ENCODE data around the gene CSRNP3.
A peak's percentile ranks its signal among the peaks of the same experiment; 100 is the strongest.

The CSRNP3 gene

DNA sequence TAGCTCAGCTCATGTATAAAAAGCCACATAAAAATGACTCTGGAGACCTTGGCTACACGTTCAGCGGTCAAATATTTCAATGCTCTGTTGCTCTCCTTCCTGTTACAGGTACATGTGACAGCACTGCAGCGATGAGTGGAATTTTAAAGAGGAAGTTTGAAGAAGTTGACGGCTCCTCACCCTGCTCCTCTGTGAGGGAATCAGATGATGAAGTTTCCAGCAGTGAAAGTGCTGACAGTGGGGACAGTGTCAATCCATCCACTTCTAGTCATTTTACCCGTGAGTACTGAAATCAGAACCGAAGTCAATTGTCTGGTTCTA, 125.4 kb downstream of the CSRNP3 start:
- no peak for DNase-seq

DNA sequence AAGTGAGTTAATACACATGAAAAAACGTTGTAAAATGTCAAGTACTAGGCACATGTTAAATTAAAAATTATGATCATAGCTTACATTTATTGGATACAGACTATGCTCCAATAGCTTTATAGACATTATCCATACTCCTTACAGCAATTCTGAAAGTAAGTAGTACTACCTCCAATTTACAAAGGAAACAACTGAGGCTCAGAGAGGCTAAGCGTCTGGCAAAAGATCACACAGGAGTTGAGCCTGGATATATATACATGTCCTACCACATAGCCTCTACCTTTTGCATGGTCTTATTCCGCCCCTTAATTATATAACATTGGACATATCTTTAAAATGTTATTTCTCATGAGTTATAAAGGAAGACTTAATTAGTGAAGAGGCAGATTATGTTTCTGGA, 127.3 kb downstream of the CSRNP3 start:
- DNase-seq: no peak

DNA sequence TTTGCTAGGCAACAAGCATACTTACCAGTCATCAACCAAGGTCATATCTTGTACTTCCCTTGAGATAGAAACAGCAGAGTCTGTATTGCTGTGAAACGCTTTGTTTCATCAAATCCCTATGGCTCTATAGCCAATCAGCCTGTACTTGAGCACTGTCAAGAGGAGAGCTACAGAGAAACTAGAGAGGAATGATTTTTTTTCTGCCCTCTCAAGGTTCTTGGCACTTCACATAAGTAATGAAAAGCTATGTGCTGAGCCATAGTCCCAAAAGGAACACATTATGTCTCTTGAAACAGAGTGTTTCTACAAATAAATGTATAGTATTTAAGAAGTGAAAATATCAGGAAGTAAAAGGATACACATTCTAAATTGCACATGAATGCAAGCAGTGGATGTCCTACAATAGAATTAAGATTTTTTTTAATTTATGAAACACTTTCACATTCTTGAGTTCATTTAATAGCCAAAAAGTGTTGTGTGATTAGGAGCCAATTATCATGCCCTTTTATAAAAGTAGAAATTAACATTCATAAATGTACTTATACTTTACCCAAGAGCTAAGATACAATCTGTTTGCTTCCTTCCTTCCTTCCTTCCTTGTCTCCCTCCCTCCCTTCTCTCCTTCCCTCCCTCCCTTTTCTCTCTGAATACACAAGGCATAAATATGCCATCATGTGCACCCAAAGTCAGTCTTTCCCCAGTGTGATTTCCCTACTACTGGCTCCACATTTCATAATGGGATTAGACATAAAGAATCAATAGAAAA, 131.8 kb downstream of the CSRNP3 start:
- DNase-seq: no peak

DNA sequence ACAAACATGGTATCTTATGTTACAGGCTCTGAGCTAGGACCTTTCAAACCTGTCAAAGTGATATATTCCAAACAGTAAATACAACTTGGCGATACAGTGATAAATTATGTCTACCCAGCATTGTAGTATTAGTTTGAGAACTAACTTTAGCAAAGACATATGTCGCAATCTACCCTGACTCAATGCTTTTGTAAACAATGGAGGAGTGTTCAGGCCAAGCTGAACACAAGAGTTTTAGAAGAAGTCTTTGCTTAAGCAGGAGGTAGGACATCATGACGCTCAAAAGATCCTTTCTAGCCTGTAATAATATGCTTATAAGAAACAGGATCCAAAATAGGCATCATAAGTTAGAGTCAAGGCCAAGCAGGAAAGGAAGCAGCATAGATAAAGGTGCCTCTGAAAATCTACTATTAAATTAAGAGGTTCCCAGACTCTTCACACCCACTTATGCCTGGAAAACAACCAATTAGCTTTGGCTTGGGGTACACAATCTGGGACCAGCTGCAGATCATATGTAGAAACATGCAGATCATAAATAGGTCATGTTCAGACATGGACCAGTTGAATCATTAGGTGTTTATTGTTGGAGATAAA, 132.5 kb downstream of the CSRNP3 start:
- DNase-seq: no peak

DNA sequence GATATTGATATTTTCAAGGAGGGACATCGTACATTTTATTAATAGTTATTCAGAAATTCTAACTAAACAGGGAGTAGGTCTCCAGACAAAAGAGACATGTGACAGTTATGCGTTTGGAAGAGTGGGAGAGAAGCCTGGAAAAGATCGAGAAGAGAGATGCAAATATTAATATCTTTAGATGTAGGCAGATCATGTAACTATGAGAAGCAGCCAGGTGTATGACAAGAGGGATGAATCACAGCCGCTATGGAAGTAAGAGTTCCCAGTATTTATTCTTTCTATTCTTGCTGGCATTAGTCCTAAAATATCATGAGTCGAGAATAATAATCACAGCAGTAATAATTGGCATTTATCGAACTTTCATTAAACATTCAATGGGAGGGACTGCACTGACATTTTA, 140.2 kb downstream of the CSRNP3 start:
- DNase-seq: no peak

DNA sequence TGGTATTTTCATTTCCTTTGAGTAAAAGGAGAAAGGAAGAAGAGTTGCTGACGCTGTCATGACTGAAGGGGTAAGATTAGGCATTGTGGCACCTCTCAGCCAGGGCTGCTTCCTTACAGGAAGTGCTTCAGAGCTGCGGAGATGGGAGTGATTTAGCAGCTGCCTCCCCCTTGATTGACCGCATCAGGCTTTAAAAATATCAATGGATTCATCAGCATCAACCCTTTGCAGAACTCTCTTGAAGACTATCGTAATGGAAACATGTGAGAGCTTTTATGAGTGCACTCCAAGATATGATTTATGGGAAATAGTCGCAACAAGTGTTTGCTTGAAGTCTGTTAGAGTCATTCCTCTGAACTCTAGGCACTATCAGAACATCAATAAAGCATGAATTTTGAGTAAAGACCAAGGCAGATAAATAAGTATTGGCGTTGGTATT, 141.1 kb downstream of the CSRNP3 start:
- DNase-seq: no peak

DNA sequence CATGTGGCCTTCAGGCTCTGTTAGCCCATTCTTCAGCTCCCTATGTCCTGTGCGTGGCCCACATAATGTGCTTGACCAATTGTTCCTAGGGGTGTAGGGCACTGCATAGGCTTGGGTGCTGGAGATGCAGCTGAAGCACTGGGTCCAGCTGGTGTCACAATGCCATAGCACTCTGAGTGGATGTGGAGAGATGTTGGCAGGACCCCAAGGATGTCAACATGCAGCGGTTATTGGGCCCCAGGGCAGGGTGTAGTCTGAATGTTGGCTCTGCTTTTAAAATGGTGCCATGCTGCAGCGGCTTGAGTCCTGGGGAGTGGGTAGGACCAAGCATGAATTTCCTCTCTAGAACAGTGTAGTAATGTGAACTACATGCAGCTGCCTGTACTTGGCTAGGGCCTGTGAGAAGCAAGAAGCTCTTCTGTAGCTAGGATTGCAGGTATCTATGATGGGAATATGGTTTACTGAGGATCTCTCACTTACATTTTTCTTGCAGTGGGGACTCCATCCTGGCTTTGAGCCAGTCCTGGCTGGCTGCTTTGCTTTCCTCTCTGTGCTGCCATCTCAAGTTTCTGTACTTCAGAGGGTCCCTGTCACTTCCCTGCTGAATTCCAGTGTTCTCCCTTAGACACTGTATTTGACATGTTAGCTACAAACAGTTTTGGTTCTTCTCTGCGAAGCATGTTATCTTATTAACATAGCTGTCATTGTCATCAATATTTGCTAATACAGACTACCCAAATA, 148.4 kb downstream of the CSRNP3 start:
- no peak for DNase-seq

DNA sequence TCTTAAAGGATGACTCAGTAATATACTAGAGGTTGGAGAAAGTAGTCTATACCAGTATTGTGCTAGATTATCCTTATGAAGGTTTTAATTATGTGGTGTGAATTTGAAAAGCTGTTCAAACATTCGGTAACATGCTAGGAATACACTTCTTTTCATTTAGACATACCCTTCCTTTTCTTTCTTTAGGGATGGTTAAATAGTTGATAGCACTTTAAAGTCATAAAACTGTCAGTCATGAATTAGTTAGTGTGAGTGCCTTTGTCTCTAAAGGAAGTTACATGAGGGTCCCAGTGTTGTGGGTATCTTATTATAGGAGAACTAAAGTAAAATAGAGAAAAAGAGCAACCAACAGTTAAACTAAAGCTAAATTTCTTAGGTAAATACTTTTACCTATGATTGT, 149.3 kb downstream of the CSRNP3 start:
- no peak for DNase-seq

DNA sequence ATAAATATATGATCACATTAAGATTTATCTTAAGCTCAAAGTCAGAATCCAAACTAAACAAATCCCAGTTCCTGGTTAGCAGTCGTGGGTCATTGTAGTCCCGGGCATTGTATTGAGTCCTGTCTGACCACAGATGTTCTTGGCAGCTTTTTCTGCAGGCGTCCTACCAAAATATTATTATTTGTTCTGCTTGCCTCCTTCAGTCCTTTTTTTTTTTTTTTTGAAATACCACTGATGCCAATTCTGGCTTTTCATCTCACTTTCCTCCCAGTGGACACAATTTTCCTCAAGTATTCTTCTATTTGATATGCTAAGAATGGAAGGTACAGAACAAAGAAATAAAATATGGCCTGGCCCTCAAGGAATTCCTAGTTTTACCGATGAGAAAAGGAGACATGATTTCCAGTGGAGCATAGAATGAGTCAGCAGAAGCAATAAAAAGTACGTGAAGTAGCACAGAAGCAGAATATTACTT, 151.6 kb downstream of the CSRNP3 start:
- no peak for DNase-seq

DNA sequence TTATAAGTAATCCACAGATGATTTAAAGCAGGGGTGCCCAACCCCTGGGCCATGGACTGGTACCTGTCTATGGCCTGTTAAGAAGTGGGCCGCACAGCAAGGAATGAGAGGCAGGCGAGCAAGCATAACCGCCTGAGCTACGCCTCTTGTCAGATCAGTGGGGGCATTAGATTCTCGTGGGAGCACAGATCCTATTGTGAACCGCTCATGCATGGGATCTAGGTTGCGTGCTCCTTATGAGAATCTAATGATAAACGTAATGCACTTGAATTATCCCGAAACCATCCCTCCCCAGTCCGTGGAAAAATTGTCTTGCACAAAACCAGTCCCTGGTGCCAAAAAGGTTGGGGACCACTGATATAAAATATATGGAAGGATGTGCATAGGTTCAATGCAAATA, 153.7 kb downstream of the CSRNP3 start:
- DNase-seq: no peak

DNA sequence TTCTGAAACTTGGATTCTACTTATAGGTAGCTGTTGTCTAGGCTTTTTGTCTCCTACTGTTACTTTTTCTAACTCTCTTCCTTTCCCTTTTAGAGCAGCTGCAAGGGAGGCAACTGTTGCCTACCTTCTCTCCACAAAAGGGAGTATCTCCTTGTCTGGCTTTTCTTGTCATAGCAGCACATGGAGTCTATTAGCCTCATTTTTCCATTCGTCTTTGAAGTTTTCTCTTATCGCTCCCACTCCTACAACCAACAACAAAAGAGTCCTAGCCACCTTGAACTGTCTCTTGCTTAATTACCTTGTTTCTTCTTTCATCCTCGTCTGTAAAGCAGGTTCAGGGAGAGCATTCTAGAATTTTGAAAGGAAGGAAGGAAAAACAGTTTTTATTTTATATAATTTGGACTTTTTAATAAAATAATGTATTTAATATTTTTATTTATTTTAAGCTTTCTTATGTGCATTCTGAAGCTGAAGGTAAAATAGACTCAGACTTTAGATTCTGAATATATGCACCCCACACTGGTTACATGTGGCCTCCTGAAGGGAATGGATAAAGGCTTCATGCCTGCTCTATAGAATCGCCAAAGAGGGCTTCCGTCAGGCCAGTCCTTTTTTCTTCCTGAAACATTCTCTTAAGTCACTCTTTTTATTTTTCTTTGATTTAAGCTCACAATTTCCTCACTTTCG, 154.4 kb downstream of the CSRNP3 start:
- no peak for DNase-seq

DNA sequence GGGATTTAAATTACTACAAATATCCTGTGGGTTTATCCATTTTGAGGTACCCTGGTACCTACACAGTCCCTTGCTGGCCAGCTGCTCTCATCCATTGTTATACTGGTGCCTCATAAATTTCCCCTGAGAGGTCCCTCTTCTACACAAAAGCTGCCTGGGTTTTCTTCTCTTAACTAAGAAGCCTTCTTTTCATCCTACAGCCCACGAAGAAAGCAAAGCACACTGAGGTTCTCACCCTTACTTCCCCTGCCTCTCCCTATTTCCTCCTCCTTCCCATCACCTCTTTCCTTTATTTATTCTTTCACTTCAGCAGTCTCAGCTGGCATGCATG, 154.9 kb downstream of the CSRNP3 start:
- no peak for DNase-seq

DNA sequence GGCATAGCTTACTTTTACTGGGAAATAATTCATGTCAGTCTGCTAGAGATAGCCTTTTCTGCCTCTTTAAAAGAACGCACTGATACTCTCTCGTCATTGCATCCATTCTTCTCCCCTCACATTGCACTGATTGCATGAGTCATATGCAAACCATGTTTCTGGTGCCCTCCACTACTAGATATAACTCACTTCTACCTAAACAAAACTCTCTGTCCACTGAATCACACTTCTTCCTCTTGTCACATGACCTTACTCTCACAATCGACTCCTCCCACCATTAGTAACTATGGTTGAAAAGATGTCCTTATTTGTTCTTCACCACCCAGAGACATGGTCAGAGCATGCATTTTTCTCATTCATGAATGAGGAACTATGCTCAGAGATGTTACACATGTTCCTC, 158.0 kb downstream of the CSRNP3 start:
- DNase-seq: no peak

DNA sequence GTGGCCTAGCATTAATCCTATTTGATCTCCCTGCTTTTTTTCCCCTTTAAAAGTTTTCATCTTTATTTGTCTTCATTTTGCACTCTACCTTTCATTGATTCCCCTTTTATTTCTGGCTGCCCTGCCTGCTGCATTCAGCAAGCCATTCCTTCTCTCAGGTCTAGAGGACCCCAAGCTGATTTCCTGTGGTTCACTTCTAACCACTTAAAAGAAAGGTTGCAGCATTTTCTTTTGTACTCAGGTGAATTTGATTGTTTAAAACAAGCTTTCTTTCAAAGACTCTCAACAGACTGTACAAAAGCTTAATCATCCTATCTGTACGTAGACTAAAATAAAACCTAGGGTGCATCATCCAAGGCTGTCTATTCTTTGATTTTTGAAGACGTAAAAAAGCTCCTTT, 160.3 kb downstream of the CSRNP3 start:
- no peak for DNase-seq

DNA sequence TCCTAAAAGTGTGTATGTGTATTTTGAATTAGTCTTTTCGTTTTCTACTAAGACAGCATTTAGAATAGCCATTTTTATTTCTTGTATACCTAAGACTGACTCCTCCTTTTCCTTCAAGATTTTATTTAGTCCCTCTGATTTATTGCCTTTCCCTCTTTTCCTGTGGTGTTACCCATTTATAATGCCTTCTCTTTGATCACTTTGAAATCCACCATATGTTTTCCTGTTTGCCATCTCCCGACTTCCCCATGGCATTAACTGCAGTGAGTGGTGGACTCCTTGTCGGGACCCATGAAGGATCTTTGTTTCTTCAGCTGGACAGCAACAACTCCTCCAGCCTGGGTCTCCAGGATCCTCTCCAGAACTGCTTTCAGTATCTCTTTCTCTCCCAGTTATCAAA, 160.7 kb downstream of the CSRNP3 start:
- no peak for DNase-seq

DNA sequence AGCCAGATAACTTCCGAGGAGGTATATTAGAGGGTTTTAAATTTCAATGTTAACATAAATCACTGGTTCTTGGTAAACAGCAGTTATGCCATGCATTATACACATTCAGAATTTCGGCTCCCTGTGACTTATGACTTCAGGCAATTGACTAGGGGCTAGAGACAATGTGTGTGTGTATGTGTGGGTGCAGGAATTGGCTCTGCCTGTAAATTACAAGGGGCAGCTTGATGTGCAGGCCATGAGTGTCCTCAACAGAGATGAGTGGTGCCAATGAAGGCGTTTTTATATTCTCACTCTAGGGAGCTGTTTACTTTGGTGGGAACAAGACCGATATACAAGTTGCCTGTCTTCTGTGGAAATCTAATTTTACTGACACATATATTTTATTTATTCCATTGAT, 161.6 kb downstream of the CSRNP3 start:
- DNase-seq: no peak

DNA sequence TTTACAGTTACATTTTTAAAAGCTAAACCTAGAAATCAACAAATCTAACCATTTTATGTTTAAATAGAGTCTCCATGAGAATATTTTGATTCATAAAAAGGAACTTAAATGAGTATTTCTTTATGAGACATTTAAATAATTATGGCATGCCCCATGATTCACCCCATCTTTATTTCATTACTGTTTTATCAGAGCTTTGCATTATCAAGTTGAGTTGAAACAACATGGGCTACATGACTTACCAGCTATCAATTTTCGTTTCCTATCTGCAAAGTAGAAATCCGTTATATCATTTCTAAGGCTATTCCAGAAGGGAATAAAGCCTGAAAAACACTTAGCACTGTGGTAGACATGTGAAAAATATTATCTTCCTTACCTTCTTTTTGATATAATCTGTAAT, 163.1 kb downstream of the CSRNP3 start:
- no peak for DNase-seq

DNA sequence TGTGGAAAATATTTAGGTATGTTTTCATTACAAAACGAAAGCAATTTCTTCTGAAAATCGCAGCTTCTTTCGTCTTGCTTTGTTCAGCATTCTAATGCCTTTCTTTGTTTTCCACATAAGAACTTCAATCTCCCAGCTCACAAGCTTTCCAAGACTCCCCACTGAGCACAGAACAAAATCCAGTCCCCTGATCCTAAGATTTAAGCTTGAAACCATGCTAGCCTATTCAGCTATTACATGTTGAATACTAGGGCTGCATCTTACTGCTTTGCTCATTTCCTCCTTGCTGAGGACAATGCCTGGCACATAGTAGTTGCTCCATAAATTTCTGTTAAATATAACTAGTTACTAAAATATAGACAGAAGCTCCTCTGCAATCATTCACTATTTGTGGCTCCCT, 163.9 kb downstream of the CSRNP3 start:
- DNase-seq: no peak

DNA sequence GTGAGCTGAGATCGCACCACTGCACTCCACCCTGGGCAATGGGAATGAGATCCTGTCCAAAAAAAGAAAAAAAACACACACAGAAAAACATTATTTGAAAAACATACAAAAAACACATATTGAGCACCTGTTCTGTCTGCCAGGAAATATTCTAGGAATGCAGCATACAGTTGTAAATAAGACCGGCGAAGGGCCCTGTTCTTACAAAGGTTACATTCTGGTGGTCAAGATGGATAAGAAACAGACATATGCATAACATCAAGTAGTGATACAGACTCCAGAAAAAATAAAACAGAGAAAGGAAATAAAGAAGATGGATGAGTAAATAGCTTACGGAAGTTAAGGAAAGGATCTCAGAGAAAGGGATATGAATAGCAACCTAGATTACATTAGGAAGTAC, 164.8 kb downstream of the CSRNP3 start:
- no peak for DNase-seq

DNA sequence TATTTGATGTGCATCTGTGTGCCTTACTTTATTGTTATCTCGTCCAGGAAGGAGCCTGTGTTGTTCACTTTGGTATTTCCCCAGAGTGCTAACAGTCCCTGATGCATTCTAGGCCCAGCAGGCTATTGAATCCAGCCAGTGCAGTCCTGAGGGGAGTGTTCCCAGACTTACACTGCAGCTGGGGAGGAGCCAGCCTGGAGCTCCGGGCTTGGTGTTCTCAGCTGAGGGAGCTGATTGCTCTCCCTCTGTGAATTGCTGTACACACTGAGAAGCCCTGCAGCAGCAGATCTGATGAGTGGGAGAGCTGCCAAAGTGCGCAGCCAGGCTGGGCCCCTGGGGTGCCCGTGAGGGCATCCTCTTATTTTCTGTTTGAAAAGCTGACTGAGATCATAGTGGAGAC, 165.4 kb downstream of the CSRNP3 start:
- peak; percentile 48 for DNase-seq

DNA sequence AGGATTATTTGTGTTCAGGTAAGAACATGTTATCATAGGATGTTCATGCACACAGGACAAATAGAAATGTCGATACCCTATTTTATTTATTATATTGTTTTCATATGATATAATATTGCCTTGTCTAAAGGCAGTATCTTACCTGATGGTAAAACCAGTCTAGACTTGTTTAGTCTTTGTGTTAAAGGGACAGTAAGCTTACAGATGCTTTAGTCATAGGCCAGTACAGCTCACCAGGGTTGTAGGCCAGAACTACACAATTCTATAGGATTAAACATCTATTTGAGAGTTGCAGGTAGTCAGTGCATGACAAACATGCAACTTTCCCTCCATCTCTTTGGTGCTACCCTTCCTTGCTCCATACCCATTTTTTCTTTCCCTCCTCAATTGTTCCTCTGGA, 166.0 kb downstream of the CSRNP3 start:
- no peak for DNase-seq

DNA sequence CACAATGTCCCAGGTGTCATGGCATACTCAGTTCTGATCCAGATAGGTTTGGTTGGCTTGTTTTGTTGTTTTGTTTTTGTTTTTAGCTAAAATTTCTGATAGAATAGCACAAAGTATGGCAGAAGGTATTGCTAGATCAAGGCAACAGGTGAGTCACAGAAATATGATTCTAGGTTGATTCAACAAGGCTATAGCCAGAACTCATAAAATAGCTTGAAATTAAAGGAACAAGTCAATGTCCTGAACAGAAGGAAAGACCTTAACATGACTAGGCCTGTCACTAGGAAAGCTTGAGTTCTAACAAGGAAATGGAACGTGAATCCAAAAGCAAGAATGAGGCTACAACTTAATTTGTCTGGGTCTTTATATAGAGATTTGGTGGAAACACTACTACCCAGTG, 167.5 kb downstream of the CSRNP3 start:
- DNase-seq: no peak

DNA sequence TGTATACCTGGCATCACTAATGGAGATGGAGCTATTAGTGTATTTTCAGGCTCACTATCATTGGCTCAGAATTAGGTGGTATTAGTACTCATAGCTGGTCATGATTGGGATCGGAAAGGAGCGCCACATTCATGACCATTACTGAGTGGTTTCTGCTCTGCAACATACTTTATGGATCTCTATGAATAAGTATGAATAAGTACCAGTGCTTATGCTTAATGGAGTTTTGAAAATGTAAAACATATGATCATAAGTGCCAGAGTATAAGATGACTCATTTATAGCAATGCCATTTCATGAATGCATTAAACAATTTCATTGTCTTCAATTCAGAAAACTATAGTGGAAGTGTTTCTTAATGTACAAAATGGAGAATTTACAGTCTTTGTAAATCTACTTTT, 167.9 kb downstream of the CSRNP3 start:
- DNase-seq: no peak

DNA sequence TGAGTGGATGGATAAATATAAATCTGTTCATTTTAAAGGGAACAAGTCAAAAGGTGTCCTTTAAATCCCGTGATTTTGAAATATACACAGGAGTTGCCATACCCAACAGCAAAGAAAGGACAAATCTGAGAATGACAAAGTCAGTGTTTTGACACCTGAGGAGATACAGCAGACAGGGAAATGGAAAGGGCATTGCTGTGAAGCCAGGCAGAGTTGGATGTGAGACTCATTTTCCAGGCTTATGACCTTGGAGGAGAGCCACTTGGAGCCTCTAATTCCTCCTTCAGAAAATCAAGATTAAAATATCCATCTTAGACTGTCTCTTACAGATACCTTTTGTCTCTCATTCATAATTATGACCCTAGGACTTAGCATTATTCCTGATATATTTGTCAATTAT, 170.0 kb downstream of the CSRNP3 start:
- DNase-seq: no peak
